ENCODE results near the gene NFATC1.

NFATC1 gene

GRCh38 chr18:79399275-79400081 lies 3.7 kb downstream of the NFATC1 start:
- Histone ChIP-seq H3K36me3 (ENCODE audit: control insufficient read depth, insufficient read depth, low read length) (no peaks in the 10 kb centered on the region), H3K4me3 (replicated peaks; ENCODE audit: low read depth, low read length) (peak overlapping the region; percentile 52), H3K27me3 (replicated peaks; ENCODE audit: control insufficient read depth, insufficient read depth, low read length) (no peaks in the 10 kb centered on the region; the same call in 1 of the 2 replicates)
- no peak for DNase-seq (ENCODE audit: extremely low read depth, insufficient read length)
- no peak for TF ChIP-seq CTCF (IDR thresholded peaks at IDR 0.05; ENCODE audit: insufficient read depth, low read length, poor library complexity, severe bottlenecking)

- TF ChIP-seq CTCF (IDR thresholded peaks at IDR 0.05; ENCODE audit: insufficient read depth, low read length, poor library complexity, severe bottlenecking) = no peak
- H3K4me3 ChIP-seq (replicated peaks; ENCODE audit: low read depth, low read length) = peak overlapping the region; percentile 54
- no peak for DNase-seq (ENCODE audit: extremely low read depth, insufficient read length)
- no peaks in the 10 kb centered on the region; the same call in 1 of the 2 replicates for H3K27me3 ChIP-seq (replicated peaks; ENCODE audit: control insufficient read depth, insufficient read depth, low read length)
- H3K36me3 ChIP-seq (ENCODE audit: control insufficient read depth, insufficient read depth, low read length) = no peaks in the 10 kb centered on the region
These were observed 4.4 kb downstream of the NFATC1 start for GRCh38 chr18:79400091-79400590.

GRCh38 chr18:79400591-79401381 lies 5.1 kb downstream of the NFATC1 start:
- H3K4me3 ChIP-seq (replicated peaks; ENCODE audit: low read depth, low read length) = peak overlapping the region; percentile 54
- no peaks in the 10 kb centered on the region; the same call in 1 of the 2 replicates for H3K27me3 ChIP-seq (replicated peaks; ENCODE audit: control insufficient read depth, insufficient read depth, low read length)
- DNase-seq (ENCODE audit: extremely low read depth, insufficient read length) = no peak
- H3K36me3 ChIP-seq (ENCODE audit: control insufficient read depth, insufficient read depth, low read length) = no peaks in the 10 kb centered on the region
- TF ChIP-seq CTCF (IDR thresholded peaks at IDR 0.05; ENCODE audit: insufficient read depth, low read length, poor library complexity, severe bottlenecking) = no peak

- TF ChIP-seq CTCF (IDR thresholded peaks at IDR 0.05; ENCODE audit: insufficient read depth, low read length, poor library complexity, severe bottlenecking) = no peak
- Histone ChIP-seq H3K36me3 (ENCODE audit: control insufficient read depth, insufficient read depth, low read length) (no peaks in the 10 kb centered on the region), H3K27me3 (replicated peaks; ENCODE audit: control insufficient read depth, insufficient read depth, low read length) (no peaks in the 10 kb centered on the region; the same call in 1 of the 2 replicates), H3K4me3 (replicated peaks; ENCODE audit: low read depth, low read length) (no peak overlapping the region)
- DNase-seq (ENCODE audit: extremely low read depth, insufficient read length) = no peak
These were observed 5.9 kb downstream of the NFATC1 start for GRCh38 chr18:79401494-79402208.

- no peak overlapping the region for H3K4me3 ChIP-seq (replicated peaks; ENCODE audit: low read depth, low read length)
- H3K36me3 ChIP-seq (ENCODE audit: control insufficient read depth, insufficient read depth, low read length) = no peaks in the 10 kb centered on the region
- no peak for DNase-seq (ENCODE audit: extremely low read depth, insufficient read length)
- TF ChIP-seq CTCF (IDR thresholded peaks at IDR 0.05; ENCODE audit: insufficient read depth, low read length, poor library complexity, severe bottlenecking) = no peak
- no peaks in the 10 kb centered on the region; the same call in 1 of the 2 replicates for H3K27me3 ChIP-seq (replicated peaks; ENCODE audit: control insufficient read depth, insufficient read depth, low read length)
These were observed 6.5 kb downstream of the NFATC1 start for GRCh38 chr18:79402209-79402576.

Measured in GM06990 (cell line).